ENCODE data around the gene PARVB. TPM values are rescaled to one million over a fixed set of nuclear protein-coding genes. Genes with fewer than 3 reads are reported as not detected.

The PARVB gene
- total RNA-seq, 1 donor from 2014 or later = 12.7 TPM

GRCh38 chr22:44033287-44033686 lies 9.2 kb downstream of the PARVB start:
- no peak overlapping the region for H3K27ac ChIP-seq
- H4K20me1 ChIP-seq (ENCODE audit: low read depth) = no peaks in the 10 kb centered on the region
- no peak overlapping the region for H3K4me3 ChIP-seq
- H3K27me3 Mint-ChIP-seq (ENCODE audit: insufficient read depth, low read depth) = peaks cover 5% of the 10 kb centered on the region
- H3F3A ChIP-seq (ENCODE audit: low read depth) = no peaks in the 10 kb centered on the region
- no peak overlapping the region for H2AFZ ChIP-seq (replicated peaks)
- H3K79me2 ChIP-seq (ENCODE audit: low read depth) = no peaks in the 10 kb centered on the region
- no peak overlapping the region for H3K4me2 ChIP-seq
- H3K36me3 ChIP-seq = no peaks in the 10 kb centered on the region
- TF ChIP-seq EZH2phosphoT487 (IDR thresholded peaks at IDR 0.05) = no peak
- no peaks in the 10 kb centered on the region for H3K9me3 ChIP-seq (ENCODE audit: low read depth)
- no peak overlapping the region for H3K4me3 Mint-ChIP-seq
- H3K9me3 Mint-ChIP-seq = no peaks in the 10 kb centered on the region
- no peak overlapping the region for H3K9ac ChIP-seq
- H3K27ac Mint-ChIP-seq = peak overlapping the region; percentile 37
- no peaks in the 10 kb centered on the region for H3K27me3 ChIP-seq
- peaks cover 29% of the 10 kb centered on the region for H3K4me1 Mint-ChIP-seq
- no peak for DNase-seq (ENCODE audit: low spot score)
- no peaks in the 10 kb centered on the region for H3K4me1 ChIP-seq
- no peaks in the 10 kb centered on the region for H3K36me3 Mint-ChIP-seq

DNA sequence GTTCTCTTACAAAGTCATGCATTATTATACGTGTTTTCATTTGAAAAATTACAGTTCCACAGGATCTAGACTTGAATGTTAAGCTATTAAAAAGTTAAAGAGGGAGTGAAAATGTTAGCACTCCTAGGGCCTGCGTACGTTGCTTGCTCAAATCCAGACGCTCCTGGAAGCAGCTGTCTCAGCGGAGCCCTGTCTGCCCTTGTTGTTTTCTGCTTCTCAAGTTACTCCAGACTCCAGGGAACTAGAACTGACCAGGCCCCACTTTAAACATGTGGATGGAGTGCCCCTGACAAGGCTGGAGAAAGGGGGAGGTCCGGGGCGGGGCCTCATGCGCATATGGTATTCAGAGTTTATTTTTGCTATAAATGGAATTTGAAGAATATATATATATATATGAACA lies 9.6 kb downstream of the PARVB start:
- peaks cover 29% of the 10 kb centered on the region for H3K4me1 Mint-ChIP-seq
- no peak overlapping the region for H3K4me3 ChIP-seq
- no peaks in the 10 kb centered on the region for H3K9me3 ChIP-seq (ENCODE audit: low read depth)
- TF ChIP-seq EZH2phosphoT487 (IDR thresholded peaks at IDR 0.05) = no peak
- TF ChIP-seq EZH2 (IDR thresholded peaks at IDR 0.05) = no peak
- TF ChIP-seq, protein P1, sequence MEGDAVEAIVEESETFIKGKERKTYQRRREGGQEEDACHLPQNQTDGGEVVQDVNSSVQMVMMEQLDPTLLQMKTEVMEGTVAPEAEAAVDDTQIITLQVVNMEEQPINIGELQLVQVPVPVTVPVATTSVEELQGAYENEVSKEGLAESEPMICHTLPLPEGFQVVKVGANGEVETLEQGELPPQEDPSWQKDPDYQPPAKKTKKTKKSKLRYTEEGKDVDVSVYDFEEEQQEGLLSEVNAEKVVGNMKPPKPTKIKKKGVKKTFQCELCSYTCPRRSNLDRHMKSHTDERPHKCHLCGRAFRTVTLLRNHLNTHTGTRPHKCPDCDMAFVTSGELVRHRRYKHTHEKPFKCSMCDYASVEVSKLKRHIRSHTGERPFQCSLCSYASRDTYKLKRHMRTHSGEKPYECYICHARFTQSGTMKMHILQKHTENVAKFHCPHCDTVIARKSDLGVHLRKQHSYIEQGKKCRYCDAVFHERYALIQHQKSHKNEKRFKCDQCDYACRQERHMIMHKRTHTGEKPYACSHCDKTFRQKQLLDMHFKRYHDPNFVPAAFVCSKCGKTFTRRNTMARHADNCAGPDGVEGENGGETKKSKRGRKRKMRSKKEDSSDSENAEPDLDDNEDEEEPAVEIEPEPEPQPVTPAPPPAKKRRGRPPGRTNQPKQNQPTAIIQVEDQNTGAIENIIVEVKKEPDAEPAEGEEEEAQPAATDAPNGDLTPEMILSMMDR (IDR thresholded peaks at IDR 0.05) = no peak
- no peak for DNase-seq (ENCODE audit: low spot score)
- H3K27me3 ChIP-seq = no peaks in the 10 kb centered on the region
- no peaks in the 10 kb centered on the region for H3K79me2 ChIP-seq (ENCODE audit: low read depth)
- H3F3A ChIP-seq (ENCODE audit: low read depth) = no peaks in the 10 kb centered on the region
- no peak overlapping the region for H3K27ac ChIP-seq
- no peak overlapping the region for H3K4me2 ChIP-seq
- no peak overlapping the region for H2AFZ ChIP-seq (replicated peaks)
- H3K9me3 Mint-ChIP-seq = no peaks in the 10 kb centered on the region
- H3K27ac Mint-ChIP-seq = no peak overlapping the region
- no peaks in the 10 kb centered on the region for H3K4me1 ChIP-seq
- H3K9ac ChIP-seq = no peak overlapping the region
- no peak overlapping the region for H3K4me3 Mint-ChIP-seq
- no peaks in the 10 kb centered on the region for H4K20me1 ChIP-seq (ENCODE audit: low read depth)
- peaks cover 5% of the 10 kb centered on the region for H3K27me3 Mint-ChIP-seq (ENCODE audit: insufficient read depth, low read depth)
- H3K36me3 ChIP-seq = no peaks in the 10 kb centered on the region
- H3K36me3 Mint-ChIP-seq = no peaks in the 10 kb centered on the region

GRCh38 chr22:44037519-44038375 lies 13.6 kb downstream of the PARVB start:
- no peak overlapping the region for H2AFZ ChIP-seq (replicated peaks)
- no peaks in the 10 kb centered on the region for H3K9me3 ChIP-seq (ENCODE audit: low read depth)
- Mint-ChIP-seq H3K9me3 (no peaks in the 10 kb centered on the region), H3K27ac (no peak overlapping the region), H3K36me3 (no peaks in the 10 kb centered on the region), H3K4me1 (peaks cover 8% of the 10 kb centered on the region), H3K4me3 (no peak overlapping the region), H3K27me3 (ENCODE audit: insufficient read depth, low read depth) (peaks cover 3% of the 10 kb centered on the region)
- no peaks in the 10 kb centered on the region for H3F3A ChIP-seq (ENCODE audit: low read depth)
- H3K9ac ChIP-seq = no peak overlapping the region
- TF ChIP-seq EZH2phosphoT487 (IDR thresholded peaks at IDR 0.05) = no peak
- TF ChIP-seq EZH2 (IDR thresholded peaks at IDR 0.05) = no peak
- TF ChIP-seq, protein P1 (IDR thresholded peaks at IDR 0.05) = no peak
- H3K79me2 ChIP-seq (ENCODE audit: low read depth) = no peaks in the 10 kb centered on the region
- H3K36me3 ChIP-seq = no peaks in the 10 kb centered on the region
- H4K20me1 ChIP-seq (ENCODE audit: low read depth) = no peaks in the 10 kb centered on the region
- no peak for DNase-seq (ENCODE audit: low spot score)
- H3K4me2 ChIP-seq = no peak overlapping the region
- H3K27ac ChIP-seq = no peak overlapping the region
- no peaks in the 10 kb centered on the region for H3K27me3 ChIP-seq
- H3K4me3 ChIP-seq = no peak overlapping the region
- no peaks in the 10 kb centered on the region for H3K4me1 ChIP-seq

GRCh38 chr22:44039566-44040171 lies 15.6 kb downstream of the PARVB start:
- Histone ChIP-seq H3K9ac (no peak overlapping the region), H2AFZ (replicated peaks) (no peak overlapping the region), H3K4me1 (no peaks in the 10 kb centered on the region), H3K4me3 (no peak overlapping the region), H3K4me2 (no peak overlapping the region), H3K36me3 (no peaks in the 10 kb centered on the region), H3K9me3 (ENCODE audit: low read depth) (no peaks in the 10 kb centered on the region), H3K27me3 (no peaks in the 10 kb centered on the region), H3F3A (ENCODE audit: low read depth) (no peaks in the 10 kb centered on the region), H3K79me2 (ENCODE audit: low read depth) (no peaks in the 10 kb centered on the region), H3K27ac (no peak overlapping the region), H4K20me1 (ENCODE audit: low read depth) (no peaks in the 10 kb centered on the region)
- peaks cover 4% of the 10 kb centered on the region for H3K4me1 Mint-ChIP-seq
- no peaks in the 10 kb centered on the region for H3K9me3 Mint-ChIP-seq
- no peak for DNase-seq (ENCODE audit: low spot score)
- H3K4me3 Mint-ChIP-seq = no peak overlapping the region
- peaks cover 6% of the 10 kb centered on the region for H3K27me3 Mint-ChIP-seq (ENCODE audit: insufficient read depth, low read depth)
- no peaks in the 10 kb centered on the region for H3K36me3 Mint-ChIP-seq
- TF ChIP-seq EZH2phosphoT487 (IDR thresholded peaks at IDR 0.05) (no peak), EZH2 (IDR thresholded peaks at IDR 0.05) (no peak)
- TF ChIP-seq, protein P1 (IDR thresholded peaks at IDR 0.05) = no peak
- H3K27ac Mint-ChIP-seq = no peak overlapping the region

All from neural progenitor cell (in vitro differentiated cells).